C4-2B (cell line): ENCODE measurements around the gene HDAC7.

Experiments
- CTCF ChIP-seq: fragments of 450-650 bp; conservative IDR thresholded peaks from 2 replicates; pipeline ENCODE4 v1.5.1; 2017; ENCODE audit warnings: mild to moderate bottlenecking
- ZFX ChIP-seq: fragments of 450-650 bp; IDR thresholded peaks from 2 replicates; pipeline ENCODE4 v1.6.1; 2017

GRCh38 chr12:47758584-47758833 is 61.2 kb downstream of the HDAC7 start:
- TF ChIP-seq CTCF, result no peak
- TF ChIP-seq ZFX, result no peak
